IMR-90 (cell line): ENCODE measurements around the gene NFIA. TPM values are rescaled to one million over a fixed set of nuclear protein-coding genes. Genes with fewer than 3 reads are reported as not detected.

Source experiments
- ATAC-seq: fragments of 200-7000 bp; cut with Tn5 transposase; 2 replicates; pipeline ENCODE4 v1.9.1; 2020; ENCODE audit warnings: low read depth, mild to moderate bottlenecking, moderate library complexity
- BruUV-seq: library from RNA; stranded (reverse); fragments of 400-500 nt; replicated peaks from 2 replicates; lab custom pipeline; 2021; lab: Mats Ljungman, UMichigan
- CTCF ChIA-PET: fragments of 300-600 bp; formaldehyde crosslinking; extraction: SDS; loops from one replicate; lab custom pipeline; 2021; ENCODE audit warnings: antibody characterized with exemption; lab: Yijun Ruan, JAX
- POLR2A ChIA-PET: fragments of 300-600 bp; sonication (Branson Sonifier 250); formaldehyde crosslinking; loops from one replicate; lab custom pipeline; 2022; ENCODE audit warnings: antibody characterized with exemption; ENCODE audit not compliant: unreplicated experiment; lab: Charles Lee
- DNase-seq: peaks from one replicate; pipeline ENCODE4 v3.0.0; 2013
- H2AFZ ChIP-seq: replicated peaks from 2 replicates; pipeline ENCODE3; 2013; ENCODE audit warnings: low read length, mild to moderate bottlenecking; ENCODE audit not compliant: poor library complexity
- H2AK5ac ChIP-seq: 2 replicates; pipeline ENCODE4 v1.6.1; 2013; ENCODE audit warnings: low read depth, low read length, inconsistent platforms
- H2AK9ac ChIP-seq: replicated peaks from 2 replicates; pipeline ENCODE3; 2013; ENCODE audit warnings: mild to moderate bottlenecking, low read depth, low read length, moderate library complexity; ENCODE audit not compliant: poor library complexity
- H2BK120ac ChIP-seq: 2 replicates; pipeline ENCODE4 v1.6.1; 2013; ENCODE audit warnings: low read depth, low read length, inconsistent platforms
- H2BK15ac ChIP-seq: 3 replicates; pipeline ENCODE4 v1.6.1; 2013; ENCODE audit warnings: low read depth, low read length, inconsistent platforms
- H2BK20ac ChIP-seq: 2 replicates; pipeline ENCODE4 v1.6.1; 2013; ENCODE audit warnings: low read depth, mild to moderate bottlenecking, inconsistent platforms, low read length, moderate library complexity
- H2BK5ac ChIP-seq: 2 replicates; pipeline ENCODE4 v1.6.1; 2013; ENCODE audit warnings: mild to moderate bottlenecking, low read depth, low read length, inconsistent platforms; ENCODE audit not compliant: poor library complexity, severe bottlenecking
- H3K14ac ChIP-seq: replicated peaks from 2 replicates; pipeline ENCODE4 v1.6.1; 2013; ENCODE audit warnings: low read depth, low read length, inconsistent platforms
- H3K18ac ChIP-seq: 2 replicates; pipeline ENCODE4 v1.6.1; 2013; ENCODE audit warnings: low read depth, low read length, control low read depth
- H3K23ac ChIP-seq: 2 replicates; pipeline ENCODE4 v1.6.1; 2013; ENCODE audit warnings: low read depth, low read length, inconsistent platforms
- H3K27ac ChIP-seq: 2 replicates; pipeline ENCODE4 v1.5.1; 2013; ENCODE audit warnings: mild to moderate bottlenecking, control low read depth, low read length; ENCODE audit not compliant: insufficient read depth
- H3K27me3 ChIP-seq: 2 replicates; pipeline ENCODE4 v1.6.1; 2013; ENCODE audit warnings: low read length; ENCODE audit not compliant: control insufficient read depth, insufficient read depth
- H3K36me3 ChIP-seq: 2 replicates; pipeline ENCODE4 v1.6.1; 2013; ENCODE audit warnings: low read length, mixed read lengths; ENCODE audit not compliant: control insufficient read depth, insufficient read depth
- H3K4ac ChIP-seq: 2 replicates; pipeline ENCODE4 v1.6.1; 2013; ENCODE audit warnings: low read depth, low read length, inconsistent platforms
- H3K4me1 ChIP-seq: 2 replicates; pipeline ENCODE4 v1.6.1; 2013; ENCODE audit warnings: low read length, mixed read lengths; ENCODE audit not compliant: control insufficient read depth, insufficient read depth
- H3K4me2 ChIP-seq: 2 replicates; pipeline ENCODE4 v1.6.1; 2013; ENCODE audit warnings: low read depth, mild to moderate bottlenecking, control low read depth, low read length, moderate library complexity
- H3K4me3 ChIP-seq: 2 replicates; pipeline ENCODE4 v1.5.1; 2013; ENCODE audit warnings: low read depth, mild to moderate bottlenecking, control low read depth, low read length, moderate library complexity; ENCODE audit not compliant: insufficient read depth
- H3K56ac ChIP-seq: 2 replicates; pipeline ENCODE4 v1.6.1; 2013; ENCODE audit warnings: low read length, inconsistent platforms; ENCODE audit not compliant: insufficient read depth; ENCODE audit errors: extremely low read depth
- H3K79me1 ChIP-seq, 2 experiments: 2 replicates each; pipeline ENCODE4 v1.6.1; 2013; ENCODE audit warnings: low read length in 2 of 2, inconsistent platforms in 1 of 2, low read depth in 1 of 2
- H3K9ac ChIP-seq: 2 replicates; pipeline ENCODE4 v1.6.1; 2013; ENCODE audit warnings: low read depth, low read length, control low read depth
- H3K9me1 ChIP-seq: 2 replicates; pipeline ENCODE4 v1.6.1; 2013; ENCODE audit warnings: low read length, inconsistent platforms; ENCODE audit not compliant: insufficient read depth
- H3K9me3 ChIP-seq: 2 replicates; pipeline ENCODE4 v1.6.1; 2013; ENCODE audit warnings: low read length; ENCODE audit not compliant: control insufficient read depth, insufficient read depth
- H4K20me1 ChIP-seq: 2 replicates; pipeline ENCODE4 v1.6.1; 2013; ENCODE audit warnings: low read length, inconsistent platforms; ENCODE audit not compliant: insufficient read depth
- H4K5ac ChIP-seq: 2 replicates; pipeline ENCODE4 v1.6.1; 2013; ENCODE audit warnings: mild to moderate bottlenecking, low read depth, low read length, control low read depth
- H4K8ac ChIP-seq, 2 experiments: 2 replicates each; pipeline ENCODE4 v1.6.1; 2013; ENCODE audit warnings: low read depth in 2 of 2, low read length in 2 of 2, control low read depth in 1 of 2, inconsistent platforms in 1 of 2
- H4K91ac ChIP-seq: 2 replicates; pipeline ENCODE4 v1.6.1; 2013; ENCODE audit warnings: low read depth, low read length, inconsistent platforms; ENCODE audit not compliant: insufficient read depth
- WGBS, 2 experiments: methylation state at CpG; one replicate each; pipeline versions ENCODE4 v1.1.5 to v1.1.7; 2013; ENCODE audit warnings: missing lambda C conversion rate in 2 of 2; ENCODE audit not compliant: insufficient read length in 1 of 2; ENCODE audit errors: extremely low coverage in 2 of 2; 5-methylcytosine and 5-hydroxymethylcytosine counted together
- dilution Hi-C: fragments of 300-500 bp; cut with HindIII; formaldehyde crosslinking; loops from one replicate; pipeline ENCODE4 v1.14.3; 2018; ENCODE audit warnings: low sequenced_read_pairs; ENCODE audit not compliant: unreplicated experiment
- in situ Hi-C: fragments of 300-500 bp; cut with MboI; formaldehyde crosslinking; loops from 3 replicates; pipeline ENCODE4 v1.14.3; 2019; ENCODE audit warnings: low sequenced_read_pairs, inconsistent platforms, mixed read lengths
- intact Hi-C: fragments of 100-400 bp; cut with micrococcal nuclease; formaldehyde crosslinking; loops from 2 replicates; pipeline ENCODE4 v1.10.0; 2022
- polyA plus RNA-seq, 3 experiments: library from polyadenylated mRNA; depleted of rRNA; stranded (reverse); fragments of >200 nt; gene quantifications; 2 replicates each; pipeline ENCODE4 v1.2.3, GENCODE V29; 2012; ENCODE audit warnings: low replicate concordance in 1 of 3
- total RNA-seq: library from RNA; depleted of rRNA; stranded (reverse); fragments of >200 nt; gene quantifications from 2 replicates; pipeline ENCODE4 v1.2.3, GENCODE V29; 2012
- TF ChIP-seq, protein P1 (sequence below): fragments of 150-350 bp; IDR thresholded peaks from 2 replicates; pipeline ENCODE4 v1.6.1; 2017; ENCODE audit warnings: mild to moderate bottlenecking, antibody characterized with exemption, low read length, low read depth

The NFIA gene
- total and polyA plus RNA-seq, 2 of the 4 experiments (the other 2 are of a cell fraction), result 1.6 to 2.2 TPM

DNA sequence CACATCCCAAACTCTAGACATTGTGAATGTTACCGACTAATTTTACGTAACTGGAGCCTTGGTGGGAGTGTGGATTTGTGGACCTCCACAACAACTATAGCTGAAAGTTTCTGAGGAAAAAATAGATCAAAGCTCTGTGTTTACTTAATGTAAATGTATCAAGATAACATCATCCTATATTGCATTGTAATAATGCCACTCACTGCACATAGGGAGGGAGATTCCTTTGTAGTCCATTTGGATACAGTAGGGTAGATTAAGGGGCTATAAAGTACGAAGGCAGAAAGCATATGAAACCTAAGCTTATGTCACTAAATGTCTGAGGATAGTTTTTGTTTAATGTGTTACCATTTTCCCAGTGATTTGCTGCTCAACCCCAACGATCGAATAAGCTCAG lies 369.2 kb downstream of the NFIA start:
- H3K4me3 ChIP-seq, result no peak overlapping the region
- H3K27ac ChIP-seq, result no peak overlapping the region
- no peak overlapping the region for H4K91ac ChIP-seq
- no peak overlapping the region for H3K23ac ChIP-seq
- H3K18ac ChIP-seq, result no peak overlapping the region
- no peak overlapping the region for H2BK120ac ChIP-seq
- no peak overlapping the region for H2AK9ac ChIP-seq
- dilution Hi-C loops (no loop called here), intact Hi-C loops (loop anchor here (5.0 kb wide), 2 partner anchors 249 to 269 kb away; no protein-coding TSS in a partner anchor), in situ Hi-C loops (loop anchor here (10.0 kb wide), 1 partner anchor 477 kb away; no protein-coding TSS in a partner anchor)
- DNase-seq (no peak), ATAC-seq (no peak)
- 40% methylated on average over 1 of the region's 5 CpGs; no CpG with 5 or more reads in 1 of the 2 experiments for WGBS, 2 experiments
- no peak overlapping the region for H4K8ac ChIP-seq
- H3K27me3 ChIP-seq, result no peaks in the 10 kb centered on the region; the same call in 1 of the 2 replicates
- ChIA-PET CTCF (interaction anchor here (0.6 to 2.9 kb wide), 4 partner anchors 13 to 402 kb away, joined by 3 to 10 read pairs (median 4); no protein-coding TSS in a partner anchor), POLR2A (no interaction called here)
- TF ChIP-seq, protein P1, sequence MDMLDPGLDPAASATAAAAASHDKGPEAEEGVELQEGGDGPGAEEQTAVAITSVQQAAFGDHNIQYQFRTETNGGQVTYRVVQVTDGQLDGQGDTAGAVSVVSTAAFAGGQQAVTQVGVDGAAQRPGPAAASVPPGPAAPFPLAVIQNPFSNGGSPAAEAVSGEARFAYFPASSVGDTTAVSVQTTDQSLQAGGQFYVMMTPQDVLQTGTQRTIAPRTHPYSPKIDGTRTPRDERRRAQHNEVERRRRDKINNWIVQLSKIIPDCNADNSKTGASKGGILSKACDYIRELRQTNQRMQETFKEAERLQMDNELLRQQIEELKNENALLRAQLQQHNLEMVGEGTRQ, result no peak
- BruUV-seq, result no TSS peak
- no peak overlapping the region for H3K9ac ChIP-seq
- H3K4me2 ChIP-seq, result no peak overlapping the region
- no peak overlapping the region for H3K14ac ChIP-seq
- H2BK20ac ChIP-seq, result no peak overlapping the region
- no peaks in the 10 kb centered on the region for H3K9me1 ChIP-seq
- H4K20me1 ChIP-seq, result no peaks in the 10 kb centered on the region
- H3K56ac ChIP-seq, result no peak overlapping the region
- no peak overlapping the region for H2BK5ac ChIP-seq
- H2AFZ ChIP-seq, result no peak overlapping the region
- H2AK5ac ChIP-seq, result no peak overlapping the region
- H3K4me1 ChIP-seq, result peaks cover 2% of the 10 kb centered on the region; the same call in 1 of the 2 replicates
- H3K4ac ChIP-seq, result no peak overlapping the region
- no peaks in the 10 kb centered on the region for H3K79me1 ChIP-seq
- H3K36me3 ChIP-seq, result no peaks in the 10 kb centered on the region
- H3K9me3 ChIP-seq, result no peaks in the 10 kb centered on the region
- no peak overlapping the region for H4K5ac ChIP-seq
- no peak overlapping the region for H2BK15ac ChIP-seq
